ENCODE data around the gene PHF24.
A peak's percentile ranks its signal among the peaks of the same experiment; 100 is the strongest.

Gene PHF24

GRCh38 chr9:34961574-34962490, 3.7 kb downstream of the PHF24 start:
- Histone ChIP-seq H3K27me3 (ENCODE audit: control insufficient read depth, insufficient read depth, low read length) (peaks cover 48% of the 10 kb centered on the region), H3K9ac (ENCODE audit: low read depth, low read length) (no peak overlapping the region), H3K4me1 (ENCODE audit: control insufficient read depth, insufficient read depth, low read length) (peaks cover 16% of the 10 kb centered on the region), H3K27ac (ENCODE audit: low read depth, low read length) (peak overlapping the region; percentile 56), H3K9me3 (ENCODE audit: control insufficient read depth, insufficient read depth, low read length) (no peaks in the 10 kb centered on the region), H3K4me3 (ENCODE audit: low read depth, low read length) (no peak overlapping the region), H3K36me3 (ENCODE audit: control insufficient read depth, insufficient read depth, low read length) (no peaks in the 10 kb centered on the region)

- H3K4me1 ChIP-seq (ENCODE audit: control insufficient read depth, insufficient read depth, low read length) = peaks cover 16% of the 10 kb centered on the region
- no peak overlapping the region for H3K27ac ChIP-seq (ENCODE audit: low read depth, low read length)
- H3K9ac ChIP-seq (ENCODE audit: low read depth, low read length) = no peak overlapping the region
- H3K9me3 ChIP-seq (ENCODE audit: control insufficient read depth, insufficient read depth, low read length) = no peaks in the 10 kb centered on the region
- no peak overlapping the region for H3K4me3 ChIP-seq (ENCODE audit: low read depth, low read length)
- no peaks in the 10 kb centered on the region for H3K36me3 ChIP-seq (ENCODE audit: control insufficient read depth, insufficient read depth, low read length)
- peaks cover 41% of the 10 kb centered on the region for H3K27me3 ChIP-seq (ENCODE audit: control insufficient read depth, insufficient read depth, low read length)
Measured at GRCh38 chr9:34962546-34962945, 4.5 kb downstream of the PHF24 start.

GRCh38 chr9:34963552-34963951, 5.5 kb downstream of the PHF24 start:
- no peak overlapping the region for H3K27ac ChIP-seq (ENCODE audit: low read depth, low read length)
- H3K36me3 ChIP-seq (ENCODE audit: control insufficient read depth, insufficient read depth, low read length) = no peaks in the 10 kb centered on the region
- peaks cover 33% of the 10 kb centered on the region for H3K27me3 ChIP-seq (ENCODE audit: control insufficient read depth, insufficient read depth, low read length)
- H3K9ac ChIP-seq (ENCODE audit: low read depth, low read length) = no peak overlapping the region
- no peaks in the 10 kb centered on the region for H3K9me3 ChIP-seq (ENCODE audit: control insufficient read depth, insufficient read depth, low read length)
- H3K4me3 ChIP-seq (ENCODE audit: low read depth, low read length) = no peak overlapping the region
- peaks cover 16% of the 10 kb centered on the region for H3K4me1 ChIP-seq (ENCODE audit: control insufficient read depth, insufficient read depth, low read length)

- H3K27me3 ChIP-seq (ENCODE audit: control insufficient read depth, insufficient read depth, low read length) = peaks cover 24% of the 10 kb centered on the region
Measured at GRCh38 chr9:34964458-34964857, 6.4 kb downstream of the PHF24 start.

GRCh38 chr9:34971146-34971811, 13.2 kb downstream of the PHF24 start:
- peaks cover 8% of the 10 kb centered on the region; the same call in 1 of the 2 replicates for H3K4me1 ChIP-seq (ENCODE audit: control insufficient read depth, insufficient read depth, low read length)
- H3K9ac ChIP-seq (ENCODE audit: low read depth, low read length) = no peak overlapping the region
- H3K27me3 ChIP-seq (ENCODE audit: control insufficient read depth, insufficient read depth, low read length) = no peaks in the 10 kb centered on the region
- H3K4me3 ChIP-seq (ENCODE audit: low read depth, low read length) = no peak overlapping the region
- no peaks in the 10 kb centered on the region for H3K9me3 ChIP-seq (ENCODE audit: control insufficient read depth, insufficient read depth, low read length)
- H3K36me3 ChIP-seq (ENCODE audit: control insufficient read depth, insufficient read depth, low read length) = no peaks in the 10 kb centered on the region
- no peak overlapping the region for H3K27ac ChIP-seq (ENCODE audit: low read depth, low read length)

More at GRCh38 chr9:34964458-34964857, 6.4 kb downstream of the PHF24 start:
- H3K4me1 ChIP-seq (ENCODE audit: control insufficient read depth, insufficient read depth, low read length) = peaks cover 16% of the 10 kb centered on the region
- H3K9ac ChIP-seq (ENCODE audit: low read depth, low read length) = no peak overlapping the region
- H3K36me3 ChIP-seq (ENCODE audit: control insufficient read depth, insufficient read depth, low read length) = no peaks in the 10 kb centered on the region
- no peaks in the 10 kb centered on the region for H3K9me3 ChIP-seq (ENCODE audit: control insufficient read depth, insufficient read depth, low read length)
- H3K4me3 ChIP-seq (ENCODE audit: low read depth, low read length) = no peak overlapping the region
- no peak overlapping the region for H3K27ac ChIP-seq (ENCODE audit: low read depth, low read length)

- Histone ChIP-seq H3K27ac (ENCODE audit: low read depth, low read length) (no peak overlapping the region), H3K4me1 (ENCODE audit: control insufficient read depth, insufficient read depth, low read length) (peaks cover 8% of the 10 kb centered on the region; the same call in 1 of the 2 replicates), H3K9ac (ENCODE audit: low read depth, low read length) (no peak overlapping the region), H3K27me3 (ENCODE audit: control insufficient read depth, insufficient read depth, low read length) (no peaks in the 10 kb centered on the region), H3K9me3 (ENCODE audit: control insufficient read depth, insufficient read depth, low read length) (no peaks in the 10 kb centered on the region), H3K36me3 (ENCODE audit: control insufficient read depth, insufficient read depth, low read length) (no peaks in the 10 kb centered on the region), H3K4me3 (ENCODE audit: low read depth, low read length) (no peak overlapping the region)
Measured at GRCh38 chr9:34974664-34975063, 16.6 kb downstream of the PHF24 start.

GRCh38 chr9:34976441-34976840, 18.4 kb downstream of the PHF24 start:
- no peaks in the 10 kb centered on the region for H3K27me3 ChIP-seq (ENCODE audit: control insufficient read depth, insufficient read depth, low read length)
- H3K4me3 ChIP-seq (ENCODE audit: low read depth, low read length) = no peak overlapping the region
- H3K4me1 ChIP-seq (ENCODE audit: control insufficient read depth, insufficient read depth, low read length) = peaks cover 8% of the 10 kb centered on the region; the same call in 1 of the 2 replicates
- H3K27ac ChIP-seq (ENCODE audit: low read depth, low read length) = no peak overlapping the region
- no peaks in the 10 kb centered on the region for H3K36me3 ChIP-seq (ENCODE audit: control insufficient read depth, insufficient read depth, low read length)
- H3K9ac ChIP-seq (ENCODE audit: low read depth, low read length) = no peak overlapping the region
- no peaks in the 10 kb centered on the region for H3K9me3 ChIP-seq (ENCODE audit: control insufficient read depth, insufficient read depth, low read length)

GRCh38 chr9:34976992-34977391, 18.9 kb downstream of the PHF24 start:
- no peak overlapping the region for H3K9ac ChIP-seq (ENCODE audit: low read depth, low read length)
- no peak overlapping the region for H3K27ac ChIP-seq (ENCODE audit: low read depth, low read length)
- H3K4me3 ChIP-seq (ENCODE audit: low read depth, low read length) = no peak overlapping the region
- H3K9me3 ChIP-seq (ENCODE audit: control insufficient read depth, insufficient read depth, low read length) = no peaks in the 10 kb centered on the region
- no peaks in the 10 kb centered on the region for H3K27me3 ChIP-seq (ENCODE audit: control insufficient read depth, insufficient read depth, low read length)
- peaks cover 8% of the 10 kb centered on the region; the same call in 1 of the 2 replicates for H3K4me1 ChIP-seq (ENCODE audit: control insufficient read depth, insufficient read depth, low read length)
- H3K36me3 ChIP-seq (ENCODE audit: control insufficient read depth, insufficient read depth, low read length) = no peaks in the 10 kb centered on the region

- Histone ChIP-seq H3K27me3 (ENCODE audit: control insufficient read depth, insufficient read depth, low read length) (no peaks in the 10 kb centered on the region), H3K9ac (ENCODE audit: low read depth, low read length) (no peak overlapping the region), H3K27ac (ENCODE audit: low read depth, low read length) (no peak overlapping the region), H3K4me3 (ENCODE audit: low read depth, low read length) (no peak overlapping the region), H3K9me3 (ENCODE audit: control insufficient read depth, insufficient read depth, low read length) (no peaks in the 10 kb centered on the region), H3K4me1 (ENCODE audit: control insufficient read depth, insufficient read depth, low read length) (no peaks in the 10 kb centered on the region), H3K36me3 (ENCODE audit: control insufficient read depth, insufficient read depth, low read length) (no peaks in the 10 kb centered on the region)
Measured at GRCh38 chr9:34980181-34980761, 22.2 kb downstream of the PHF24 start.

GRCh38 chr9:34982361-34982760, 24.3 kb downstream of the PHF24 start:
- no peaks in the 10 kb centered on the region for H3K36me3 ChIP-seq (ENCODE audit: control insufficient read depth, insufficient read depth, low read length)
- no peak overlapping the region for H3K27ac ChIP-seq (ENCODE audit: low read depth, low read length)
- no peak overlapping the region for H3K4me3 ChIP-seq (ENCODE audit: low read depth, low read length)
- H3K9ac ChIP-seq (ENCODE audit: low read depth, low read length) = no peak overlapping the region
- no peaks in the 10 kb centered on the region for H3K27me3 ChIP-seq (ENCODE audit: control insufficient read depth, insufficient read depth, low read length)
- no peaks in the 10 kb centered on the region for H3K4me1 ChIP-seq (ENCODE audit: control insufficient read depth, insufficient read depth, low read length)
- no peaks in the 10 kb centered on the region for H3K9me3 ChIP-seq (ENCODE audit: control insufficient read depth, insufficient read depth, low read length)

GRCh38 chr9:34983209-34983608, 25.1 kb downstream of the PHF24 start:
- H3K4me3 ChIP-seq (ENCODE audit: low read depth, low read length) = no peak overlapping the region
- no peaks in the 10 kb centered on the region for H3K9me3 ChIP-seq (ENCODE audit: control insufficient read depth, insufficient read depth, low read length)
- no peak overlapping the region for H3K27ac ChIP-seq (ENCODE audit: low read depth, low read length)
- no peaks in the 10 kb centered on the region for H3K27me3 ChIP-seq (ENCODE audit: control insufficient read depth, insufficient read depth, low read length)
- no peaks in the 10 kb centered on the region for H3K4me1 ChIP-seq (ENCODE audit: control insufficient read depth, insufficient read depth, low read length)
- no peaks in the 10 kb centered on the region for H3K36me3 ChIP-seq (ENCODE audit: control insufficient read depth, insufficient read depth, low read length)
- no peak overlapping the region for H3K9ac ChIP-seq (ENCODE audit: low read depth, low read length)
